ENCODE measurements around the gene UQCR11.

UQCR11 gene

GRCh38 chr19:1634938-1635243 is 29.6 kb upstream of the UQCR11 start:
- no peak for DNase-seq

- DNase-seq: no peak
Observed at GRCh38 chr19:1634242-1634937, 29.1 kb upstream of the UQCR11 start.

- DNase-seq: no peak
Observed at GRCh38 chr19:1633269-1633826, 28.1 kb upstream of the UQCR11 start.

GRCh38 chr19:1632462-1633268 is 27.4 kb upstream of the UQCR11 start:
- no peak for DNase-seq

- no peak for DNase-seq
Observed at GRCh38 chr19:1631557-1632100, 26.4 kb upstream of the UQCR11 start.

GRCh38 chr19:1630811-1631210 is 25.5 kb upstream of the UQCR11 start:
- DNase-seq: no peak

GRCh38 chr19:1630012-1630411 is 24.8 kb upstream of the UQCR11 start:
- DNase-seq: no peak

- DNase-seq: no peak
Observed at GRCh38 chr19:1629256-1629808, 24.1 kb upstream of the UQCR11 start.

GRCh38 chr19:1627194-1627593 is 21.9 kb upstream of the UQCR11 start:
- no peak for DNase-seq

- DNase-seq: peak in 2 of 4 experiments; percentile 9 to 20
Observed at GRCh38 chr19:1626417-1627010, 21.3 kb upstream of the UQCR11 start.

- DNase-seq: peak; percentile 66 to 78 (median 77)
Observed at GRCh38 chr19:1624458-1624857, 19.2 kb upstream of the UQCR11 start.

GRCh38 chr19:1622541-1622940 is 17.3 kb upstream of the UQCR11 start:
- no peak for DNase-seq

GRCh38 chr19:1622007-1622406 is 16.7 kb upstream of the UQCR11 start:
- no peak for DNase-seq

- no peak for DNase-seq
Observed at GRCh38 chr19:1621574-1621973, 16.3 kb upstream of the UQCR11 start.

- no peak for DNase-seq
Observed at GRCh38 chr19:1621021-1621420, 15.8 kb upstream of the UQCR11 start.

GRCh38 chr19:1620502-1620901 is 15.2 kb upstream of the UQCR11 start:
- DNase-seq: no peak

- DNase-seq: no peak
Observed at GRCh38 chr19:1619703-1620102, 14.4 kb upstream of the UQCR11 start.

- no peak for DNase-seq
Observed at GRCh38 chr19:1619094-1619439, 13.8 kb upstream of the UQCR11 start.

GRCh38 chr19:1618157-1619093 is 13.2 kb upstream of the UQCR11 start:
- DNase-seq: peak in 2 of 4 experiments; percentile 12 to 24

GRCh38 chr19:1616875-1617274 is 11.6 kb upstream of the UQCR11 start:
- DNase-seq: no peak

GRCh38 chr19:1616396-1616795 is 11.1 kb upstream of the UQCR11 start:
- no peak for DNase-seq
